Measurements from ENCODE around the gene ZSCAN1. TPM values are rescaled to one million over a fixed set of nuclear protein-coding genes. Genes with fewer than 3 reads are reported as not detected.

Gene ZSCAN1
- total RNA-seq, 1 donor from 2014 or later = 7.7 TPM

DNA sequence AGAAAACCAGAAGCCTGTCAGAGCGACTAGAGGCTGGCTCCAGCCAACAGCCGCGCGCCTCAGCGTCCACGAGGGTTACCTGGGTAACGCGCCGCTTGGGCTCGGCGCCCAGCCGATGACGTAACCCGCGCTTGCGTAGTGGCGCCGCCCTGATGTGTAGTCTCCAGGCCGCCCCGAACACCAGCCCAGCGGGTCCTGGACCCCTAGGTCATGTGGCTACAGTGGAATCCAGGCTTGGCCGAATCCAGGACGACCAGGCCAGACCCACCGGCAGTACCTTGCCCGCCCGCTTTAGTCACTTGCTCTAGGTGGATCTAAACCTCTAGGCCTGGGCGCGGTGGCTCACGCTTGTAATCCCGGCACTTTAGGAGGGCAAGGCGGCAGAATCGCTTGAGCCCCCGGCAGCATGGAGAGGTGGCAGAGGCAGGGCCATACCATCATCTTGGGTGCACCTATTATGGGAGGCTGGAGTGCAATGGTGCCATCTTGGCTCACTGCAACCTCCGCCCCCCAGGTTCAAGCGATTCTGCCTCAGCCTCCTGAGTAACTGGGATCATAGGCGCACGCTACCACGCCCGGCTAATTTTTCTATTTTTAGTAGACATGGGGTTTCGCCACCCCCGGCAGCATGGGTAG, 24.0 kb upstream of the ZSCAN1 start:
- Mint-ChIP-seq H3K27me3 (ENCODE audit: unreplicated experiment) (peaks cover 15% of the 10 kb centered on the region), H3K4me3 (ENCODE audit: unreplicated experiment) (peak overlapping the region; percentile 79), H3K4me1 (ENCODE audit: low read depth, unreplicated experiment) (no peaks in the 10 kb centered on the region), H3K36me3 (ENCODE audit: unreplicated experiment) (peaks cover 42% of the 10 kb centered on the region), H3K27ac (ENCODE audit: unreplicated experiment) (peak overlapping the region; percentile 55), H3K9me3 (ENCODE audit: unreplicated experiment) (peaks cover 32% of the 10 kb centered on the region)
- TF ChIP-seq, protein P1, sequence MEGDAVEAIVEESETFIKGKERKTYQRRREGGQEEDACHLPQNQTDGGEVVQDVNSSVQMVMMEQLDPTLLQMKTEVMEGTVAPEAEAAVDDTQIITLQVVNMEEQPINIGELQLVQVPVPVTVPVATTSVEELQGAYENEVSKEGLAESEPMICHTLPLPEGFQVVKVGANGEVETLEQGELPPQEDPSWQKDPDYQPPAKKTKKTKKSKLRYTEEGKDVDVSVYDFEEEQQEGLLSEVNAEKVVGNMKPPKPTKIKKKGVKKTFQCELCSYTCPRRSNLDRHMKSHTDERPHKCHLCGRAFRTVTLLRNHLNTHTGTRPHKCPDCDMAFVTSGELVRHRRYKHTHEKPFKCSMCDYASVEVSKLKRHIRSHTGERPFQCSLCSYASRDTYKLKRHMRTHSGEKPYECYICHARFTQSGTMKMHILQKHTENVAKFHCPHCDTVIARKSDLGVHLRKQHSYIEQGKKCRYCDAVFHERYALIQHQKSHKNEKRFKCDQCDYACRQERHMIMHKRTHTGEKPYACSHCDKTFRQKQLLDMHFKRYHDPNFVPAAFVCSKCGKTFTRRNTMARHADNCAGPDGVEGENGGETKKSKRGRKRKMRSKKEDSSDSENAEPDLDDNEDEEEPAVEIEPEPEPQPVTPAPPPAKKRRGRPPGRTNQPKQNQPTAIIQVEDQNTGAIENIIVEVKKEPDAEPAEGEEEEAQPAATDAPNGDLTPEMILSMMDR (IDR thresholded peaks at IDR 0.05; ENCODE audit: partially characterized antibody, unreplicated experiment) = no peak
- peak; percentile 88 for DNase-seq

DNA sequence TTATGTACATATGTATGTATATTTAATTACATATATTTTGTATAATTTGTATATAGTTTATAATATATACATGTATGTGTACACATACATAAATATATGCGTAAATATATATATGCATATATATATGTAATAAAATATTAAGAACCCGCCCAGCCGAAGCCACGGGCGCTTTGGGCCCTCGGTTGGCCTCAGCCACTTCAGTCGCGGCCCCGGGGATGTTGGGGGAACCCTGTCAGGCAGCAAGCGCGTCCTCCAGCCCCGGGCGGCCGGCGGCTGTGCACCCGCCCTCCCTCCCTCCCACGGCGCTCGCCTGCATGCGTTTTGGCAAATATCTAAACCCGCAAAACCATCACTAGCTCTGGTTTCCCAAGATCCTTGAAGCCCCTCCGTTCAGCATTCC, 23.3 kb upstream of the ZSCAN1 start:
- peaks cover 31% of the 10 kb centered on the region for H3K9me3 Mint-ChIP-seq (ENCODE audit: unreplicated experiment)
- TF ChIP-seq, protein P1 (IDR thresholded peaks at IDR 0.05; ENCODE audit: partially characterized antibody, unreplicated experiment) = no peak
- H3K27ac Mint-ChIP-seq (ENCODE audit: unreplicated experiment) = no peak overlapping the region
- H3K4me3 Mint-ChIP-seq (ENCODE audit: unreplicated experiment) = peak overlapping the region; percentile 42
- DNase-seq = no peak
- no peaks in the 10 kb centered on the region for H3K4me1 Mint-ChIP-seq (ENCODE audit: low read depth, unreplicated experiment)
- H3K27me3 Mint-ChIP-seq (ENCODE audit: unreplicated experiment) = peaks cover 15% of the 10 kb centered on the region
- peaks cover 35% of the 10 kb centered on the region for H3K36me3 Mint-ChIP-seq (ENCODE audit: unreplicated experiment)

DNA sequence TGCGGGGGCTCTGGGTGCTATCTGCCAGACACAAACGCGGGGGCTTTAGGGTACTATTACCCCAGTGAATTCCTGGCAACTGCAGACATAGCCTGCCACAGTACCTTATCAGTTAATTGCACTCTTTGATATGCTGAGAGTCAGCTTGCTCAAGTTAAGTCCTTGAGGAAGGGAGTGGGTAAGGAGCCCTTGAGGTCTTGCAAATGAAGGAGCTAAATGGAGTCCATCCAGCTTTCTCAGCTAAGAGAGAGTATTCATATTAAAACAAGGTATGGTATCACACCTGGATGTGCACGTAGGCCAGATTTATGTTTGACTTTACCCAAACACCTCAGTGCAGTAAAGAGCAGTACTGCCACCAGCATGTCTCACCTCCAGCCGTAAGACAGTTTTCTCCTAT, 19.7 kb upstream of the ZSCAN1 start:
- TF ChIP-seq, protein P1 (IDR thresholded peaks at IDR 0.05; ENCODE audit: partially characterized antibody, unreplicated experiment) = no peak
- H3K27me3 Mint-ChIP-seq (ENCODE audit: unreplicated experiment) = peaks cover 15% of the 10 kb centered on the region
- H3K4me1 Mint-ChIP-seq (ENCODE audit: low read depth, unreplicated experiment) = no peaks in the 10 kb centered on the region
- no peak overlapping the region for H3K27ac Mint-ChIP-seq (ENCODE audit: unreplicated experiment)
- DNase-seq = no peak
- H3K4me3 Mint-ChIP-seq (ENCODE audit: unreplicated experiment) = no peak overlapping the region
- H3K9me3 Mint-ChIP-seq (ENCODE audit: unreplicated experiment) = peaks cover 11% of the 10 kb centered on the region
- peaks cover 14% of the 10 kb centered on the region for H3K36me3 Mint-ChIP-seq (ENCODE audit: unreplicated experiment)

DNA sequence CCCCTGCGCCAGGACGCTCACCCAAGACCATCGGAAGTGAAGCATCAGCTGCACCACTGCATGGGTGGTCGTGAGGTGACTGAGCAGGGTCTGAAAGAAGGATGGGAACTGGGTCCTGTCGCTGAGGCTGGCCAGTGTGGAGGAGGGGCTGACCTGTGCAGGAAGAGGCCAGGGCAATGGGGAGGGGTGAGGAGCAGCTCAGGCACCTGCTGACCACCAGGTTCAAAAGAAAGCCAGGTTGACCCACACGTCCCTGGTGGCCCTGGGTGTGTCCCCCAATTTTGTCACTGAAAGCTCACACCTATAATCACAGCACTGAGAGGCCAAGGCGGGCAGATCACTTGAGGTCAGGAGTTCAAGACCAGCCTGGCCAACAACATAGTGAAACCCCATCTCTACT, 13.7 kb upstream of the ZSCAN1 start:
- Mint-ChIP-seq H3K9me3 (ENCODE audit: unreplicated experiment) (peaks cover 14% of the 10 kb centered on the region), H3K36me3 (ENCODE audit: unreplicated experiment) (peaks cover 4% of the 10 kb centered on the region), H3K4me1 (ENCODE audit: low read depth, unreplicated experiment) (no peaks in the 10 kb centered on the region), H3K27me3 (ENCODE audit: unreplicated experiment) (peaks cover 10% of the 10 kb centered on the region), H3K4me3 (ENCODE audit: unreplicated experiment) (no peak overlapping the region), H3K27ac (ENCODE audit: unreplicated experiment) (no peak overlapping the region)
- no peak for DNase-seq
- TF ChIP-seq, protein P1 (IDR thresholded peaks at IDR 0.05; ENCODE audit: partially characterized antibody, unreplicated experiment) = no peak

DNA sequence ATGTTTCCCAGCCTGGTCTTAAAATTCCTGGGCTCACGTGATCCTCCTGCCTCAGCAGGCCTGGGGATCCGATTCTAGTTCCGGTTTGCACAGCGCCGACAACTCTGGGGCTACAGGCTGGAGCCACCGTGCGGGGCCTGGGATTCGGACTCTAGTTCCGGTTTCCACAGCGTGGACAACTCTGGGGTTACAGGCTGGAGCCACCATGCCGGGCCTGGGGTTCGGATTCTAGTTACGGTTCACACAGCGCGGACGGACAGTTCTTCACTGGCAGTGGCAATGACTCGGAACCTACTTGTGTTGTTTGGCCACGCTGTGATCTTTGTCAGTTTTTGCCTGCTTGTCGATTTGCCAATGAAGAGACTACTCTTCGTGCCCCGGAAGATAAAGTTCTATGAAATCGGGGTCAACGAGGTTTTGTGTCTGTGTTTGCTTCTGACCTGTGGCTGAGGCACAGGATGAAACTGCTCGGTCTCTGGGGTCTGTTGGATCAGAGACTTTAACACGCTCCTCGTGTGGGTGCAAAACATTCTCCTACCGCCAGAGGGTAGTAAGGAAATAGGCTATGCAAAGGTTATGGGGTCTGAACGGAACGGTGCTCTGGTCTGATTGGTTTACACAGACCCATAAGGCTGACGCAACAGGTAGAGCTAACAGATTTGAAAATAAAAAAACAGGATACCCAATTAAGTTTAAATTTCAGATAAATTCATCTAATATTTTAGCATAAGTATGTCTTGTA, 12.1 kb upstream of the ZSCAN1 start:
- peaks cover 16% of the 10 kb centered on the region for H3K9me3 Mint-ChIP-seq (ENCODE audit: unreplicated experiment)
- DNase-seq = peak; percentile 38
- H3K27ac Mint-ChIP-seq (ENCODE audit: unreplicated experiment) = no peak overlapping the region
- H3K4me1 Mint-ChIP-seq (ENCODE audit: low read depth, unreplicated experiment) = no peaks in the 10 kb centered on the region
- TF ChIP-seq, protein P1 (IDR thresholded peaks at IDR 0.05; ENCODE audit: partially characterized antibody, unreplicated experiment) = peak; percentile 56
- H3K36me3 Mint-ChIP-seq (ENCODE audit: unreplicated experiment) = peaks cover 7% of the 10 kb centered on the region
- no peak overlapping the region for H3K4me3 Mint-ChIP-seq (ENCODE audit: unreplicated experiment)
- H3K27me3 Mint-ChIP-seq (ENCODE audit: unreplicated experiment) = peaks cover 7% of the 10 kb centered on the region
